Suprapubic skin (tissue), 4 donors: Measurements from ENCODE around the gene HS3ST3B1. TPM values are rescaled to one million over a fixed set of nuclear protein-coding genes. Genes with fewer than 3 reads are reported as not detected.

Experiments used
- DNase-seq, 2 donors: peaks; one replicate each; pipeline ENCODE4 v3.0.0-alpha.2; 2019; ENCODE audit warnings: low spot score in 2 of 2
- H3K27ac ChIP-seq: fragments of 200-600 bp; sonication (generic); one replicate; pipeline ENCODE4 v1.5.1; 2019
- H3K27me3 ChIP-seq: fragments of 200-600 bp; sonication (generic); one replicate; pipeline ENCODE4 v1.5.1; 2019
- H3K36me3 ChIP-seq: fragments of 200-600 bp; sonication (generic); one replicate; pipeline ENCODE4 v1.5.1; 2019
- H3K4me1 ChIP-seq: fragments of 200-600 bp; sonication (generic); one replicate; pipeline ENCODE4 v1.5.1; 2019
- H3K4me3 ChIP-seq: fragments of 200-600 bp; sonication (generic); one replicate; pipeline ENCODE4 v1.5.1; 2019; ENCODE audit warnings: mild to moderate bottlenecking
- H3K9me3 ChIP-seq: fragments of 200-600 bp; sonication (generic); one replicate; pipeline ENCODE4 v1.5.1; 2019
- EP300 ChIP-seq: sonication (generic); formaldehyde crosslinking; IDR thresholded peaks from one replicate; pipeline ENCODE4 v1.6.1; 2017; ENCODE audit warnings: antibody characterized with exemption
- POLR2A ChIP-seq, 2 donors: fragments of 450-650 bp; IDR thresholded peaks; one replicate each; pipeline ENCODE4 v1.6.1; 2017; ENCODE audit warnings: antibody characterized with exemption in 2 of 2, mild to moderate bottlenecking in 2 of 2, moderate library complexity in 2 of 2
- POLR2AphosphoS5 ChIP-seq, 3 donors: sonication (generic); formaldehyde crosslinking; IDR thresholded peaks; one replicate each; pipeline ENCODE4 v1.6.1; 2017; ENCODE audit warnings: antibody characterized with exemption in 3 of 3
- WGBS: methylation state at CpG from one replicate; pipeline ENCODE4 v1.1.5; 2018; 5-methylcytosine and 5-hydroxymethylcytosine counted together
- total RNA-seq, 4 donors: library from RNA; depleted of rRNA; stranded (reverse); fragments of >200 nt; gene quantifications; one replicate each; pipeline ENCODE4 v1.1.0, GENCODE V29; 2016
- TF ChIP-seq, protein P1 (sequence below), 2 donors: fragments of 200-600 bp in 1 of 2; fragments of 450-650 bp in 1 of 2; sonication (generic) in 1 of 2; IDR thresholded peaks; one replicate each; pipeline ENCODE4 v1.5.1; 2016 to 2019; ENCODE audit warnings: antibody characterized with exemption in 2 of 2, mild to moderate bottlenecking in 1 of 2, moderate library complexity in 1 of 2

The HS3ST3B1 gene
- total RNA-seq, 4 donors from 2014 or later = 7.3 to 21.2 (median 14.7) TPM

DNA sequence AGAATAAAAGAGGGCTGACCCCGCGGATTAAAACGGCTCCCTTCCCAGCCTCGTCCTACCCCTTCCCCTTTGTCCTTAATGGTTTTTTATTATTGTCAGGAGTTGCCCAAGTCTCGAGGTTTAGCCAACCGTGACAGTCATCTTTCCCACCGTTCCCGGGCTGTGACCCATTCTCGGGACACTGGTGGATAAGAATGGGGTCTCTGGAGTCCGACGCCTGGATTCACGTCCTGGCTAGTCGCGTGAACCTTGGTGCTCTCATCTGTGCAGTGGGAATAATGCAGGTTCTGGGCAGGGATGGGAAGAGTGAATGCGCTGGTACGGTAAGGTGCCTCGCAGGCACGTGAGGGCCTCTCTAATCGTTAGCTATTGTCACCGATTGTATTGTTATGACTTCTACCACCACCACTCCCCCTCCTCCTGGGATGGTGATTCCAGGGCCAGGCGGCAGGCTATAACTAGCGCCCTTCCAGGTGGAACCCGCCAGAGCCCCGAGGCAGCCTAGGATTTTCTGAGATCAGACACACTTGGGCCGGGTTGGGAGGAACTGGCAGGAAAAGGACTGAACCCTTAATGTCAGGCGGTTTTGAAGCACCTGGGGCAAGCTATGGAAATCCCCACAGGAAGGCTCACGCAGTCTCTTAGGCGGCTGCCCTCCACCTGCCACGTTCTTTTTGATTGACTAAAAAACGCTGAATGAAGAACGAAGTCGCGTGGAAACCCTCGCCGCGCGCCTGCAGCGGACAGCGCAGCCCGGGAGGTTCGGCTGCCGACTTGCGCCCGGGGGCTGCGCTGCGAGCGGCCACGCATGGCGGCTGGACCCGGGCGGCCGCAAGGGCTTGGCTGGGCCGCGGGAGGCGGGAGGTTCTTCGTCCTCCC lies 2.7 kb downstream of the HS3ST3B1 start:
- Histone ChIP-seq H3K36me3 (no peaks in the 10 kb centered on the region), H3K4me3 (peak overlapping the region; percentile 79), H3K9me3 (no peaks in the 10 kb centered on the region), H3K27ac (no peak overlapping the region), H3K27me3 (peaks cover 55% of the 10 kb centered on the region), H3K4me1 (peaks cover 56% of the 10 kb centered on the region)
- no peak for TF ChIP-seq EP300
- WGBS = 22% methylated on average over 31 of the region's 56 CpGs
- DNase-seq = no peak

DNA sequence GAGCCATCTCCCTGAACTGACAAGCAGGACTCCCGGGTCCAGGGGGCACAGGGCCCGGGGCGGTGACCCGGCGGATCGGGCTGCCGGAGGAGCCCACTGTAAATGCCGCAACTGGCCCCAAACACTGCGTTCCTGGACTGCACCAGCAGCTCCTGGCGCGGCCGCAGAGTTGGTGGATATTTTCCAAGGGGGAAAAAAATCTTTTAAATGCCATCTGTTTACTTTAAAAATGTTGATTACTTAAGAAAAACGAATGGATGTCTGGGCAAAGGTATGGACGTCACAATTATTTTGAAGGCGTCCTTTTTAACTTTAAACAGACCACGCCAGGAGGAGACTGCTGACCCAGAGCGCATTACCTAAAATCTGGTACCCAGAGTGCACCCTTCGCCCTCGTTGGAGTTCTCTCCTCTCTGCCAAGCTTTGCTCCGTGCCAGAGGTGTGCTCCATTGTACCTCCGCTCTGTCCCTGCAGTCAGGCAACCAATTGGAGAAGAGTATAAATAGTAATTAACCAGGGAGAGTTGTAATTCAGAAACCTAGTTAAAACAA lies 3.4 kb downstream of the HS3ST3B1 start:
- Histone ChIP-seq H3K4me1 (peaks cover 56% of the 10 kb centered on the region), H3K36me3 (no peaks in the 10 kb centered on the region), H3K27ac (no peak overlapping the region), H3K27me3 (peaks cover 52% of the 10 kb centered on the region), H3K9me3 (no peaks in the 10 kb centered on the region), H3K4me3 (peak overlapping the region; percentile 79)
- 53% methylated on average over 17 of the region's 21 CpGs for WGBS
- TF ChIP-seq EP300 (no peak), POLR2AphosphoS5 (IDR thresholded peaks at IDR 0.05) (no peak), POLR2A (IDR thresholded peaks at IDR 0.05) (no peak)
- TF ChIP-seq, protein P1, sequence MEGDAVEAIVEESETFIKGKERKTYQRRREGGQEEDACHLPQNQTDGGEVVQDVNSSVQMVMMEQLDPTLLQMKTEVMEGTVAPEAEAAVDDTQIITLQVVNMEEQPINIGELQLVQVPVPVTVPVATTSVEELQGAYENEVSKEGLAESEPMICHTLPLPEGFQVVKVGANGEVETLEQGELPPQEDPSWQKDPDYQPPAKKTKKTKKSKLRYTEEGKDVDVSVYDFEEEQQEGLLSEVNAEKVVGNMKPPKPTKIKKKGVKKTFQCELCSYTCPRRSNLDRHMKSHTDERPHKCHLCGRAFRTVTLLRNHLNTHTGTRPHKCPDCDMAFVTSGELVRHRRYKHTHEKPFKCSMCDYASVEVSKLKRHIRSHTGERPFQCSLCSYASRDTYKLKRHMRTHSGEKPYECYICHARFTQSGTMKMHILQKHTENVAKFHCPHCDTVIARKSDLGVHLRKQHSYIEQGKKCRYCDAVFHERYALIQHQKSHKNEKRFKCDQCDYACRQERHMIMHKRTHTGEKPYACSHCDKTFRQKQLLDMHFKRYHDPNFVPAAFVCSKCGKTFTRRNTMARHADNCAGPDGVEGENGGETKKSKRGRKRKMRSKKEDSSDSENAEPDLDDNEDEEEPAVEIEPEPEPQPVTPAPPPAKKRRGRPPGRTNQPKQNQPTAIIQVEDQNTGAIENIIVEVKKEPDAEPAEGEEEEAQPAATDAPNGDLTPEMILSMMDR (IDR thresholded peaks at IDR 0.05) = no peak
- no peak for DNase-seq

DNA sequence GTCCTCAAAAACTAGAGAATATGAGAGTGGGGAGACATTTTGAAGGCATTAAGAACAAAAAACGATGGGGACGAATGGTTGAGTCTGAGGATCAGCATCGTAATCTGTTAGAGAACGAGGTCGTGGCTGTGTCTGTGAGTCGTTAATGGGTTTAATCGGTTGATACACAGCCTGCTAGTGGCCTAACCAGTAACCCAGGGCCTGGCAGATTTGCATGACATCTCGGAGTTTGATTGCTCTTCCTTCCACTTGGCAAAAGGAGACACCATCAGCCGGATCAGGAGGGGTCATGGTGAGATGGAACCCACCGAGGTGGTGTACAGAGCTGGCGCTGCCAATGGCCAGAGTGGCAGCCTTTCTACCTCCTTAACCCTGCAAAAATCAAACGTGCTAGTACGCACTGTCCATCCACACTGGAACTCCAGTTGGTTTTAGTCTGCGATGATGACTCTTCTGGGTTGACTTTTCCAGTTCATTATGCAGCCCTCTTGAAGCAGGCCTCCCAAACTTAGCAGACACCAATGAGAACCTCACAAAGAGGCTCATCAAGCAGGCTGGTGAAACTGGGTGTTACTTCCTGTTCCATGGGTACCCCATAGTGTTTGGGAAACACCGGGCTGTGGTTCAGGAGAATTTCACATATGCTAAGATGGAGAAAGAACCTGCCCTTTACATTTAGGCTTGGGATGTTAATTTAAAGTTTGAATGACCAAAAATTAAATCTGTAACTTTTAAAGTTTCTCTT lies 4.1 kb downstream of the HS3ST3B1 start:
- Histone ChIP-seq H3K36me3 (no peaks in the 10 kb centered on the region), H3K4me3 (no peak overlapping the region), H3K27ac (no peak overlapping the region), H3K4me1 (peaks cover 56% of the 10 kb centered on the region), H3K9me3 (no peaks in the 10 kb centered on the region), H3K27me3 (peaks cover 45% of the 10 kb centered on the region)
- WGBS = 84% methylated on average over 15 of the region's 15 CpGs
- DNase-seq = no peak
- no peak for TF ChIP-seq POLR2A (IDR thresholded peaks at IDR 0.05)
- TF ChIP-seq EP300 = no peak
- TF ChIP-seq POLR2AphosphoS5 (IDR thresholded peaks at IDR 0.05) = no peak
- TF ChIP-seq, protein P1 (IDR thresholded peaks at IDR 0.05) = no peak

DNA sequence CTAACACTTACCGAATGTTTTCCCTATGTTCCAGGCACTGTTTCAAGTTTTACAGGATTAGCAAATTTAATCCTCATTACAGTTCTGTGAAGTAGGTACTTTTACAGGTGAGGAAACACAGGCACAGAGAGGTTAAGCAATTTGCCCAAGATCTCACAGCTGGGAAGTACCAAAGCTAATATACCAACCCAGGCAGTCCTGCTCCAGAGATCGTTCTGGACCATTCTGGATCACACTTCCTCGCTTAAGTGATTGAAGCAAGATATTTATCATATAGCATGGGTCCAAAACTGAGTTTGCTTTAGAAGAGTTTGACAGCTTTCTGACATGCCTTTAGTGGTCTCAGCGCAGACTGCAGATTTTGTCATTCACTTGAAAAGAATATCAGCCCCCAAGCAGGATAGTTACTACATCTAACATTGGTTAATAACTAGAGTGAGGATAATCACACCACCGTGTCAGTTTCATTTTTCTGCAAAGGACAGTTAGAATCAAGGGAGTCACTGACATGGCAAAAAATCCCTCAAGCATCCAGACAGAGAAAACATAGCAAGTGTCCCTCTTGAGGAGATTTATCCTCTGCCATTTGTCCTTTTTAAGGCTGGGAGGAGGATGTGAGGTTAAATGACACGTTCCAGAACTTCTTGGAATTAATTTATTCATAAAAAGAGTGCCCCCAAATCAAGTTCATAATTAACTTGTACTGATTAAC lies 5.1 kb downstream of the HS3ST3B1 start:
- DNase-seq = no peak
- WGBS = 77% methylated on average over 6 of the region's 6 CpGs
- H3K27ac ChIP-seq = no peak overlapping the region

DNA sequence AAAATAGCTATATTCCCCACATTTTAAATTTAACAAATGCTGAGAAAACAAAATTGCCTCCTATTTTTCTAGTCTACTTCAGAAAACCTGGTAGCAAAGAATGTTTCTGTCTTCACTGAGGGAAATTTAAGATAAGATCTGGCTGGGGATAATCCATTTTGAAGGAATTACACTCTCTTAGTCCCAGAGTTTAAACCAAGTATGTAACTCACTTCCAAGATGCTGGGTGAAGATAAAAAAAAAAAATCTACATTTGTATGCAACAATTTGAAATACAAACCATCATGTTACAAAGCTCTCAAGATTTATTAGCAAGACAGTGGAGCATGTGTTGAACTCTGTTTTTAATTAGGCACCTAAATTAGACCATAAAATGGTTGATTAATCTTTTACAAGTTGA lies 5.7 kb downstream of the HS3ST3B1 start:
- H3K36me3 ChIP-seq = no peaks in the 10 kb centered on the region
- no peak overlapping the region for H3K4me3 ChIP-seq
- no peak overlapping the region for H3K27ac ChIP-seq
- peaks cover 54% of the 10 kb centered on the region for H3K4me1 ChIP-seq
- DNase-seq = no peak
- TF ChIP-seq POLR2AphosphoS5 (IDR thresholded peaks at IDR 0.05) (no peak), POLR2A (IDR thresholded peaks at IDR 0.05) (no peak), EP300 (no peak)
- TF ChIP-seq, protein P1 (IDR thresholded peaks at IDR 0.05) = no peak
- no peaks in the 10 kb centered on the region for H3K9me3 ChIP-seq
- H3K27me3 ChIP-seq = peaks cover 43% of the 10 kb centered on the region

More for the DNA sequence above, 5.1 kb downstream of the HS3ST3B1 start:
- Histone ChIP-seq H3K4me3 (no peak overlapping the region), H3K9me3 (no peaks in the 10 kb centered on the region), H3K36me3 (no peaks in the 10 kb centered on the region), H3K4me1 (peaks cover 60% of the 10 kb centered on the region), H3K27me3 (peaks cover 43% of the 10 kb centered on the region)
- no peak for TF ChIP-seq POLR2AphosphoS5 (IDR thresholded peaks at IDR 0.05)
- no peak for TF ChIP-seq EP300
- TF ChIP-seq POLR2A (IDR thresholded peaks at IDR 0.05) = no peak
- TF ChIP-seq, protein P1 (IDR thresholded peaks at IDR 0.05) = no peak
